Stimulated activated CD4-positive, alpha-beta T cell treated with anti-CD3 and anti-CD28 coated beads, TNF-alpha, amount 100 ng/mL, for 4 hours (primary cell): ENCODE measurements around the gene LIFR.

ENCODE experiments used
- DNase-seq, 3 experiments: peaks; one replicate each; pipeline ENCODE4 v3.0.0-alpha.2; 2020; ENCODE audit warnings: low read depth in 3 of 3

Gene LIFR

GRCh38 chr5:38466424-38467189 is 89.8 kb downstream of the LIFR start:
- DNase-seq, result no peak

- no peak for DNase-seq
These were observed 90.6 kb downstream of the LIFR start for GRCh38 chr5:38465702-38466423.

DNA sequence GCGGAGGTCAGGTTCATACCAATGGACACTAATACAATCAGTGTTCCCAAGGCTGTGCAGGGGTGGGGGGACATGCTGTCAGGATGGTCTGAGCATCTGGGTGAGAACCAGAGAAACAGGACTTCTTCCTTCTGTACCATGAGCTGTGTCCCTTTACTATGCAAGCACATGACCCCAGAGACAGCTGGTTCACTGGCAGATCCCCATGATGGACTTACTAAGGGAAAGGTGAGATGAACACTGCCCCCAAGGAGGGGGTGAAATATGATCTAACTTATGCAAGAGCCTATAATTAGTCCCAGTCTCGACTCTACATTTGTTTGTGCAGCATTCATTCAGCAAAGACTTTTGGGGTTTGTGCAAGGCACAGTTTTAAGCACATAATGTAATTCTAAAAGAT is 91.4 kb downstream of the LIFR start:
- DNase-seq, result no peak

DNA sequence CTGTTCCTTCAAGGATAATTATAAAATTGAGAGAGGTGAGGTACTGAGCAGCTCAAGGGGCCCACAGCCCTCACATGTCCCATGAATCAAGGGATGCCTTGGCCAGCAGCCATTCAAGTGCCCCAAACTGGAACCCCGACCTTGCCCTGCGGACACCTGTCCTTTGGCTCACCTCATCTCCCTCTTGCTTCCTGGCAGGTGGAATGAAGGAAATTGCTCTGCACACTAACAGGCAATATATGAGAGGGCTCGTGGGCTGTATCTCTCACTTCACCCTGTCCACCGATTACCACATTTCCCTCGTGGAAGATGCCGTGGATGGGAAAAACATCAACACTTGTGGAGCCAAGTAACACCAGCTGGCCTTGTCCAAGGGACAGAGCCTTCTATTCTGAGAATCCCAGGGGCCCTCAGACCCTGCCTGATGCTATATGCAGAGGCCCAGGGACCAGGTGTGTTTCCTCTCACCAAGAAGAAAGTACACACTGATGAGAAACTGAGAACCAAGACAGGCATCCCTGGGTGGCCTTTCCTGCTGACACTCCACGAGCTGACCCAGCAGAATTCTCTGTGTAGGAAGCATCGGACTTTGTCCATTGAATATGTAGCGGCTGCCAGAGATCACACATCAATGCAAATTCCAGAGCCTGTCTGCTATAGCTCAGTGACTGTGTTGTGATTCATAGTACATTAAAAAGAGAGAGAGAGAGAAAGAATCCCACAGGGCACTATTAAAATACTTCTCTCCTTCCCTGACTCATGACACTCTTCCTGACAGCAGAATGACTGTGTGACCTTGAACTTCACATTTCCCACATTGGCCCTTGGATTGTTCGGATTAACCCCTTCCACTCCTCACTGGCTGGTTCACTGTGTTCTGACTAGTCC is 92.6 kb downstream of the LIFR start:
- no peak for DNase-seq

DNA sequence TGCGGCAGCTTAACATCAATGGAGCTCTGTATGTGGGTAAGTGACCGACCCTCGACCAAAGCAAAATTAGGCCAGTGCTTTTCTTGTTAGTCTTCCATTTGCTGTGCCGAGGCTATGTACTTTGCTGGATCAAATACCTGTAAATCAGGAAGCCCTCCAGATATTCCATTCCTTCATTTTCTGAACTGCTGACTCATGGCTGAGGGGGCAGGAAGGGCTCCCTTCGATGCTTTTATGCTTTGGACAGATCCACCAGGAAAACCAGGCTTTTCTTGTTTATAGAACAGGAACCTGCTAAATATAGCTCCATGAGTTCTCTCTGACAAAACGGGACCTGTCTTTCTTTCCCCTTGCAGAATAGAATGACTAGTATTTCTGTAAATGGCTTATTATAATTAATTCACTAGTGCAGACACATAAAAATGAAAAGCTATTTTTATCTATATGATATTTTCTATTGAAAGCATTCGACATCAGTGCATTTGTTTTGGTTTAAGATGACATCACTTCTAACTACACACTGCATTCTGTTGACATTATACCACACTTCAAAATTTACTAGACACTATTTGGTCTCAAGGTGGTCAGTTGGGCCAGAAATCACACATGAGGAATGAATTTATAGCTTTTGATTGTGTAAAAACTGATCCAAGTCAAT is 93.3 kb downstream of the LIFR start:
- no peak for DNase-seq

GRCh38 chr5:38458174-38458573 is 98.3 kb downstream of the LIFR start:
- no peak for DNase-seq

- no peak for DNase-seq
These were observed 99.6 kb downstream of the LIFR start for GRCh38 chr5:38456657-38457399.

DNA sequence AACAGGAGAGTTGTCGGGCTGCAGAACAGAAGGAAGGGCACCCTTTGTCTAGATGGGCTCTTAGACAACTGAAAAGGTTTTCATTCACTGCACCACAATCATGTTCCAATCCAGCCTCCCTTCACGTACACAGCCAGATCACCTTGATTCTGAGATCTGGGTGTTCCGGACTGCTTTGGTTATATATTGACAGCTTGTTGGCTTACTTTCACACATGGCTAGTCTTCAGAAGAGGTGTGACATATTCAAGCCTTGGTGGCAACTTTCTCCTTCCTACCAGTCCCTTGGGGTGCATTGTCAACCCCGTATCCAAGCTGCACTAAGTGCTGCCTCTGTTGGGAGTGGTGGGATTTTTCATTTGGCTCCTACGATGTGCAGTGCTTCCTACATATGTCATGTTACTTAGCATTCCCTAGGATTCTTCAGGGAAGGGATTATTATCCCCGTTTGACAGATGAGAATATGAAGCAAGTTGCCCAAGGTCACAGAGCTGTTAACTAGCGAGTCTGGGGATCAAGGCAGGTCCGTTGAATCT is 100.6 kb downstream of the LIFR start:
- DNase-seq, result no peak

- no peak for DNase-seq
These were observed 102.5 kb downstream of the LIFR start for GRCh38 chr5:38453921-38454320.

DNA sequence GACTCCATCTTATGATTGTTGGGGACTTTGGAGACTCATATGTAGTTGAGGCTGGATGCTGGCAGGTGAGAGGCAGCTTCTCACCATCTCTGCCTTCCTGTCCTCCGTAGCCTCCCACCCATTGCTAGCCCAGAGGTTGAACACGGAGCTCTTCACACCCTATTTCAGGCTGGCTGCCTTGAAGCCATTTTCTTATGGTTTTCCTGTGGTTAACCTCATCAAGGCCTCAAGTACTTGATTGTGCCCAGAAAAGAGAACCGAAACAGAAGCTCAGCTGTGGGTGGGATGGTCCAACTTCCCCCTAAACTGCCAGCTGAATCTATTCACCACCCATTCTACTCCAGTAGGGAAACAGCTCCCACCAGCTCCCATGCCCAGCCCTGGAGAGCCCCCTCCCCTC is 102.9 kb downstream of the LIFR start:
- DNase-seq, result no peak

DNA sequence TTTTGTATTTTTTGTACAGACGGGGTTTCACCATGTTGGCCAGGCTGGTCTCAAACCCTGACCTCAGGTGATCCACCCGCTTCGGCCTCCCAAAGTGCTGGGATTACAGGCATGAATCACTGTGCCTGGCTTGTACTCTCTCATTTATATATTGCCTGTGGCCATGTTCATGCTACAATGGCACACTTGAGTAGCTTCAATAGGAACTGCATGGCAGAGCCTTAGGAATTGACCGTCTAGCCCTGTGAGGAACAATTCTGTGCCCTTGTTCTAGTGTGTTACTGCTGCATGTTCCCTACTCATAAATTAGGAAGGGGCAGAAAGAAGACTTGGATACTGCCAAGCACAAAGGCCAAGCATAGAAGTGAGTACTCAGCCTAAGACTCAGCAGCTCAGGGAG is 104.2 kb downstream of the LIFR start:
- no peak for DNase-seq

DNA sequence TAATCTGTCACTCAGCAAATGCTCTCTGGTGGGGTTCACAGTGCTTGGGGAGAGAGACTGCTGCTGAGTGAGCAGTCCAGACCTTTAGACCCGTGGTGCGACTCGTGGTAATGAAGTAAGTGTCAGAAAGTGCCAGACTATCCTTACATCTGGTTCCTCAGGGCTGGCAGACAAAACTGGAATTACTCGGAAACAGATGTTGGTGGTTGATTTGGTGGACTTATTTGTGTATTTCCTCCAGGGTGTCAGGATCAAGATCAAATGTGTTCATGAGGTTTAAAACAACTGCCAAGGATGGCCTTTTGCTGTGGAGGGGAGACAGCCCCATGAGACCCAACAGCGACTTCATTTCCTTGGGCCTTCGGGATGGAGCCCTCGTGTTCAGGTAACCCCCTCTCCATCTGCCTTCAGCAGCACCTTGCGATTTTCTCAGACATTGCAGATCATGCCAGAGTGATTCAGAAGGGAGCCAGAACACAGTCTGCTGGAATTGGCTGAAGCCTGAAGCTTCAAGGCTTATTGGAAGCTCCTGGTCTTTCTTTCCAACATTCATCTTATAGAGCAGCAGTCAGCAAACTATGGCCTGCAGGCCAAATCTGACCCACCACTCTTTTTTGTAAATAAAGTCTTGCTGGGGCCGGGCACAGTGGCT is 105.2 kb downstream of the LIFR start:
- no peak for DNase-seq

DNA sequence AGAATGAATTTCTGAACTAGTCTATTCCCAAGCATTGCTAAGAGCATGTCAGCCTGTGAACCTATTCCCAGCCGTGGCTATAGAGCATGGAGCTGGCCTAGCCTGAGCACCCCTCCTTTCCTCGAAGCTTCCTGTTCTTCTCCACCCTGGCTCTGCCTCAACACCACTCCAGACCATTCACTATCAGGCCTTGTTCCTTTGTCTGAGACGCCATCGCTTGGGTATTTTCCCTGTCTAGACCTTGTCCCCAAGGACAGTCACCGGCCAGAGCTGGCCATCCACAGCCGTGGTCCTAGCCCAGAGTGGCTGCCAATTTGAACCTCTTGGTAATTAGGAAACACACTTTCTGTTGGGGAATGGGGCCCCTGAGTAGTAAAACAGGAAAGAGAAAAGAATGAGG is 105.8 kb downstream of the LIFR start:
- no peak for DNase-seq

GRCh38 chr5:38448568-38449350 is 107.7 kb downstream of the LIFR start:
- no peak for DNase-seq

- no peak for DNase-seq
These were observed 108.7 kb downstream of the LIFR start for GRCh38 chr5:38447786-38448185.

DNA sequence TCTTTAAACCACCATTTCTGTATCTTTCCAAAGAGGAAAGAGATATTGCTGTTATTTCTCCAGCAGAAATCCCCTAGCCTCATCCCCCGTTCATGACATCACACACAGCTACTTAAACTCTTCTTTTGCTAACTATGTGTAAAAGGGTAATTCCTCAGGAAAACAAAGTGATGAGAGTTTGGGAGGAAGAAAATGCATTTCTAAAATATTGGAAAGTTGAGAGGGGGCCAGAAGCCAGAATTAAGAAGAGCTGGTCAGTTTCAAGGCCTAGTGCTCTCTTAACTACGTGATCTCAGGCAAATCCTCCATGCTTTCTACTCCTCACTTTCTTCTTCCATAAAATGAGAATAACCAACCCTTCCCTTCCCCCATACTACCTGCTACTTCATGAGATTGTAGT is 109.4 kb downstream of the LIFR start:
- DNase-seq, result no peak

- no peak for DNase-seq
These were observed 110.4 kb downstream of the LIFR start for GRCh38 chr5:38446029-38446522.

- DNase-seq, result no peak
These were observed 110.9 kb downstream of the LIFR start for GRCh38 chr5:38445374-38446028.

GRCh38 chr5:38443390-38443789 is 113.1 kb downstream of the LIFR start:
- DNase-seq, result no peak
